ENCODE data around the gene ABCC6. TPM values are rescaled to one million over a fixed set of nuclear protein-coding genes. Genes with fewer than 3 reads are reported as not detected.

Gene ABCC6
- total and polyA plus RNA-seq, 2 of the 13 experiments (the other 11 are each of a cell fraction or from before 2014, with no cell fraction given) = 82.4 to 105 TPM

DNA sequence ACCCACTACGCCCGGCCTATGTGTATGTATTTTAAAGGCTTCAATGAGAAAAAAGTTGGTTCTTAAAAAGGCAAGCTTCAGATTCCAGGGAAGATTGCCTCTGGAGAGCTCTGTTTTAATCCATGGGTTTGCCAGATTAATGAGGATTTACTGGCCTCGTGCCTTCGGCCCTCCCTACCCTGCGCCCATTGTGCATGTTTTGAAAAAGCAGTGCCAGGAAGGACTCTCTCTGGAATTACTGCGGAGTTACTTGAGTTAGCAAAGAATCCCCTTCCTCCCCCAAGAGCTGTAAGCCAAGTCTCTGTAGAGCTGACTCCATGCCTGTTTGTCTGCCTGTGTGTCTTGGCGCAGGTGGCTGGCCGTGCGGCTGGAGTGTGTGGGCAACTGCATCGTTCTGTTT lies 98.9 kb downstream of the ABCC6 start (continued):
- TF ChIP-seq SIX1 (CRISPR knock-in tag; IDR thresholded peaks at IDR 0.05; ENCODE audit: borderline replicate concordance) (no peak), ZNF326 (CRISPR knock-in tag; IDR thresholded peaks at IDR 0.05; ENCODE audit: borderline replicate concordance) (no peak), PRMT3 (CRISPR knock-in tag; IDR thresholded peaks at IDR 0.05; ENCODE audit: borderline replicate concordance, low read depth) (no peak)
- TF ChIP-seq, protein P1, sequence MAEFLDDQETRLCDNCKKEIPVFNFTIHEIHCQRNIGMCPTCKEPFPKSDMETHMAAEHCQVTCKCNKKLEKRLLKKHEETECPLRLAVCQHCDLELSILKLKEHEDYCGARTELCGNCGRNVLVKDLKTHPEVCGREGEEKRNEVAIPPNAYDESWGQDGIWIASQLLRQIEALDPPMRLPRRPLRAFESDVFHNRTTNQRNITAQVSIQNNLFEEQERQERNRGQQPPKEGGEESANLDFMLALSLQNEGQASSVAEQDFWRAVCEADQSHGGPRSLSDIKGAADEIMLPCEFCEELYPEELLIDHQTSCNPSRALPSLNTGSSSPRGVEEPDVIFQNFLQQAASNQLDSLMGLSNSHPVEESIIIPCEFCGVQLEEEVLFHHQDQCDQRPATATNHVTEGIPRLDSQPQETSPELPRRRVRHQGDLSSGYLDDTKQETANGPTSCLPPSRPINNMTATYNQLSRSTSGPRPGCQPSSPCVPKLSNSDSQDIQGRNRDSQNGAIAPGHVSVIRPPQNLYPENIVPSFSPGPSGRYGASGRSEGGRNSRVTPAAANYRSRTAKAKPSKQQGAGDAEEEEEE (CRISPR knock-in tag; IDR thresholded peaks at IDR 0.05; ENCODE audit: borderline replicate concordance) = no peak
- TF ChIP-seq, protein P2, sequence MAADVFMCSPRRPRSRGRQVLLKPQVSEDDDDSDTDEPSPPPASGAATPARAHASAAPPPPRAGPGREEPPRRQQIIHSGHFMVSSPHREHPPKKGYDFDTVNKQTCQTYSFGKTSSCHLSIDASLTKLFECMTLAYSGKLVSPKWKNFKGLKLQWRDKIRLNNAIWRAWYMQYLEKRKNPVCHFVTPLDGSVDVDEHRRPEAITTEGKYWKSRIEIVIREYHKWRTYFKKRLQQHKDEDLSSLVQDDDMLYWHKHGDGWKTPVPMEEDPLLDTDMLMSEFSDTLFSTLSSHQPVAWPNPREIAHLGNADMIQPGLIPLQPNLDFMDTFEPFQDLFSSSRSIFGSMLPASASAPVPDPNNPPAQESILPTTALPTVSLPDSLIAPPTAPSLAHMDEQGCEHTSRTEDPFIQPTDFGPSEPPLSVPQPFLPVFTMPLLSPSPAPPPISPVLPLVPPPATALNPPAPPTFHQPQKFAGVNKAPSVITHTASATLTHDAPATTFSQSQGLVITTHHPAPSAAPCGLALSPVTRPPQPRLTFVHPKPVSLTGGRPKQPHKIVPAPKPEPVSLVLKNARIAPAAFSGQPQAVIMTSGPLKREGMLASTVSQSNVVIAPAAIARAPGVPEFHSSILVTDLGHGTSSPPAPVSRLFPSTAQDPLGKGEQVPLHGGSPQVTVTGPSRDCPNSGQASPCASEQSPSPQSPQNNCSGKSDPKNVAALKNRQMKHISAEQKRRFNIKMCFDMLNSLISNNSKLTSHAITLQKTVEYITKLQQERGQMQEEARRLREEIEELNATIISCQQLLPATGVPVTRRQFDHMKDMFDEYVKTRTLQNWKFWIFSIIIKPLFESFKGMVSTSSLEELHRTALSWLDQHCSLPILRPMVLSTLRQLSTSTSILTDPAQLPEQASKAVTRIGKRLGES (CRISPR knock-in tag; IDR thresholded peaks at IDR 0.05; ENCODE audit: borderline replicate concordance) = no peak

GRCh38 chr16:16122264-16122663 lies 101.0 kb downstream of the ABCC6 start:
- H3K4me1 ChIP-seq (ENCODE audit: insufficient read depth, low read length) = no peaks in the 10 kb centered on the region
- no peaks in the 10 kb centered on the region for H3K79me2 ChIP-seq (ENCODE audit: insufficient read depth, low read length)
- peaks cover 13% of the 10 kb centered on the region; the same call in 1 of the 2 replicates for H3K9me3 ChIP-seq (ENCODE audit: low read length)
- H3K9ac ChIP-seq (ENCODE audit: insufficient read depth, low read depth, low read length) = no peak overlapping the region
- H2AFZ ChIP-seq (ENCODE audit: low read length) = no peak overlapping the region
- no peak overlapping the region for H3K27ac ChIP-seq (ENCODE audit: extremely low read length, insufficient read depth, low read length)
- no TSS peak for BruUV-seq (replicated peaks)
- H4K20me1 ChIP-seq (ENCODE audit: insufficient read depth, low read length) = no peaks in the 10 kb centered on the region
- CTCF ChIA-PET (ENCODE audit: low intra/inter-chr PET ratio, low total read pairs) = no interaction called here
- ATAC-seq (no peak), DNase-seq (ENCODE audit: low spot score) (no peak), FAIRE-seq (no peak)
- intact Hi-C loops (cut with micrococcal nuclease; ENCODE audit: unreplicated experiment) (no loop called here), in situ Hi-C loops (cut with HindIII; ENCODE audit: extremely low pct_ligation_motif_present, low pct_unique_long_range_greater_than_20kb) (no loop called here)
- no peak overlapping the region for H3K4me3 ChIP-seq (replicated peaks in 1 of 3; ENCODE audit: insufficient read depth in 1 of 3, low read depth in 2 of 3, low read length in 3 of 3)
- H3K36me3 ChIP-seq (replicated peaks in 1 of 2; ENCODE audit: control insufficient read depth in 1 of 2, insufficient read depth in 2 of 2, low read length in 2 of 2) = peaks cover 37 to 82% of the 10 kb centered on the region in 2 experiments
- H3K27me3 ChIP-seq (ENCODE audit: control insufficient read depth in 1 of 2, insufficient read depth in 2 of 2, low read length in 2 of 2) = no peaks in the 10 kb centered on the region
- no peak overlapping the region for H3K4me2 ChIP-seq (ENCODE audit: low read depth, low read length)
- WGBS (ENCODE audit: low lambda C conversion rate) = 98% methylated on average over 12 of the region's 12 CpGs
- no peak for TF ChIP-seq PRPF4 (IDR thresholded peaks at IDR 0.05; ENCODE audit: low read depth, low read length, poor library complexity, severe bottlenecking)
- TF ChIP-seq ZNF251 (CRISPR knock-in tag; IDR thresholded peaks at IDR 0.05) = no peak
- TF ChIP-seq GLI4 (CRISPR knock-in tag; IDR thresholded peaks at IDR 0.05; ENCODE audit: borderline replicate concordance) = no peak
- no peak for TF ChIP-seq GLMP (CRISPR knock-in tag; IDR thresholded peaks at IDR 0.05; ENCODE audit: borderline replicate concordance)
- TF ChIP-seq CREM (IDR thresholded peaks at IDR 0.05) = no peak
- no peak for TF ChIP-seq CREM (CRISPR knock-in tag; IDR thresholded peaks at IDR 0.05)
- POLR2A ChIA-PET = interaction anchor here (0.6 to 0.8 kb wide), 2 partner anchors 10 to 234 kb away, joined by 3 read pairs; partner anchors contain the start of gene CEP20

All from HepG2 (cell line).